ENCODE results near the gene GORAB.

Gene GORAB

GRCh38 chr1:170592591-170593111 lies 60.7 kb downstream of the GORAB start:
- DNase-seq (ENCODE audit: low read depth), result no peak

- DNase-seq (ENCODE audit: low read depth), result no peak
Measured at GRCh38 chr1:170593173-170594011, 61.4 kb downstream of the GORAB start.

DNA sequence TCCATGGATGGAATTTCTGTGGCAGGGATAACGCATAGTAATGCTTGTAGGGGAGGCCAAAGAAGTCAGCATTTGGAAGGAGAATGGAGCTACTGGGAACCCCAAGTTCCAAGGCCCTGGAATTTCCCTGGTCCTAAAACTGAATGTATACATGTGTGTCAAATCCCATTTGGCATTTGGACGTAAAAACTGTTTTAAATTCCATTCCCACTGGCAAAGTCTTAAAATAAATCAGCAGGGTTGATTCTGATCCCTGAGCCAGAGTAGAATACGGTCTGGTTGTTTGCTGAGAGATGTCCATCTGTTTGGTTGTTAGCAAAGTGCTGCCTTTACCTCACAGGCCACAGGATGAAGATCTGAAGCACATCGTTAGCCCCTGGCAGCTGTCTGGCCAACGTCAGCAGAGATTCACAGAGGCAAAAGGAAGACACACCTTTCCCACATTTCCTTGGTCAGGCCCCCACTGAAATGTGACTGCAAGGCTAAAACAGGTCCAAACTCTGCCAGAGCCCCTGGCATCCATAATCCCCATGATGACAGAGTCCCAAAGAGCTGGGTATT lies 62.2 kb downstream of the GORAB start:
- no peak for DNase-seq (ENCODE audit: low read depth)

- DNase-seq (ENCODE audit: low read depth), result no peak
Measured at GRCh38 chr1:170596701-170597100, 64.7 kb downstream of the GORAB start.

DNA sequence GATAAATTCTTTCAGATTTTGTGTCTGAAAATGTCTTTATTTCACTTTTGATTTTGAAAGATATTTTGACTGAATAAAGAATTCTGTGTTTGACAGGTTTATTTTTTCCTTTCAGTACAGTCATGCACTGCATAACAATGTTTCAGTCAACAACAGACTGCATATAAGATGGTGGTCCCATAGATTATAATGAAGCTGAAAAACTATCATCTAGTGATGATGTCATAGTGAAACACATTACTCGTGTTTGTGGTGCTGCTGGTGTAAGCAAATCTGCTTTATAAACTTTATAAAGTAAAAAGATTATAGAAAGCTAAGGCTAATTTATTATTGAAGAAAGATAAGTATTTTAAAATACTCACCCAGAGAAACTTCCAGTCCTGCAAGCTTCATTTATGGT lies 66.7 kb downstream of the GORAB start:
- DNase-seq (ENCODE audit: low read depth), result no peak

DNA sequence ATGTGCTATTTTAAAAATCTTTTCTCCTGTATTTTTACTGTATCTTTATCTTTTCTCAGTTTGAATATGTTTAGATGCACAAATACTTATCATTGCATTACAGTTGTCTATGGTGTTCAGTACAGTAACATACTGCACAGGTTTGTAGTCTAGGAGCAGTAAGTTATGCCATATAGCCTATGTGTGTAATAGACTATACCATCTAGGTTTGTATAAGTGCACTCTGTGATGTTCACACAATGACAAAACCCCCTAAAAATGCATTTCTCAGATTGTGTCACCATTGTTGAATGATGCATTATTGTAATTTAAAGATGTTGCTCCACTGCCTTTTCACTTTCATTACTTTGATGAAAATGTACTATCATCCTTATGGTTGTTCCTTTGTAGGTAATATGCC lies 67.1 kb downstream of the GORAB start:
- DNase-seq (ENCODE audit: low read depth), result no peak

- no peak for DNase-seq (ENCODE audit: low read depth)
Measured at GRCh38 chr1:170601866-170602265, 69.9 kb downstream of the GORAB start.

Measured in T-helper 22 cell (primary cell).